NCI-H460 (cell line): ENCODE data around the gene R3HDM1. TPM values are rescaled to one million over a fixed set of nuclear protein-coding genes. Genes with fewer than 3 reads are reported as not detected.
A peak's percentile ranks its signal among the peaks of the same experiment; 100 is the strongest.
"Not testable (repeated sequence)": the region's sequence is repeated elsewhere in the genome, so short reads cannot be mapped to it uniquely, and the experiment has no call there.

Source experiments
- DNase-seq: peaks from one replicate; pipeline ENCODE4 v3.0.0-alpha.2; 2016; ENCODE audit warnings: low read depth; ENCODE audit errors: extremely low read depth
- total RNA-seq: library from RNA; depleted of rRNA; stranded (reverse); fragments of >200 nt; shearing (Covaris generic); gene quantifications from 2 replicates; pipeline ENCODE4 v1.2.3, GENCODE V29; 2014

The R3HDM1 gene
- total RNA-seq, 1 experiment from 2014 or later: 23.6 TPM

- peak; percentile 5 for DNase-seq
These were observed 32.5 kb downstream of the R3HDM1 start for GRCh38 chr2:135563793-135564192.

DNA sequence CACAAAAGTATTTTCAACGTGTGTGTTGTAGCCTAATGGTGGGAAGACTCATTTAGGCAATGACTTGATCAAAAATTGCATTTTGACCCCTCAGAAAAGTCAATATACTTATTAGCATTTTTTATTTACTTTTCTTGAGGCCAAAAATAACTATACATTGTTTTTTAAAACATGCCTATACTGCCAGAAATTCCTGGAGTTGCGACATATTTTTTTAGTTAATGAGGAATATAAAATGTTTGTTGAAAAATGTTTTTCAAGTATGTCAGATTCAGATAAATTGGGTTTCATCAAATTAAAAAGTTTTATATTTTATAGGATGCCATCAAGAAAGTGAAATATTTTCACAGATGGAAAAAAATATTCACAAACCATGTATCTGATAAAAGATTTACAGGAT, 39.6 kb downstream of the R3HDM1 start:
- no peak for DNase-seq

GRCh38 chr2:135573620-135574019, 42.3 kb downstream of the R3HDM1 start:
- DNase-seq: no peak

GRCh38 chr2:135581282-135581681, 50.0 kb downstream of the R3HDM1 start:
- no peak for DNase-seq

- no peak for DNase-seq
These were observed 51.1 kb downstream of the R3HDM1 start for GRCh38 chr2:135582383-135582782.

DNA sequence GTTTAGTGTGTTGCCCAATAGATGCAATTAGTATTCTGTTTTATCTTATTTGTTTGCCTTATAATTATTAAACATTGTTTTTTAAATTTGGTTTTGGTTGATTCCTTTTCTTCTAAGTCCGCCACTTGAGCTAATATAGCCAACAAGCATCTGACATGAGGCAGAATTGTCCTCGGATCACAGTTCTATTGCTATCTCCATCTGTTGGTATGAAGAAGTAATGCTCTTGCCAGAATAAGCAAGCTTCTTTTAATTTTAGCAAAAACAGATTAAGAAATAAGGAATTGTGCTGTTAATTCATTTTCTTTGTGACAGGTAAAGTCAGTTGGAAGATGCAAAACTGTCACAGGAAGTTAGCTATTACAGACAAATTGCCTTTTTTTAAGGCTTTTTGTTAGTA, 54.3 kb downstream of the R3HDM1 start:
- no peak for DNase-seq

- no peak for DNase-seq
These were observed 54.9 kb downstream of the R3HDM1 start for GRCh38 chr2:135586148-135586547.

DNA sequence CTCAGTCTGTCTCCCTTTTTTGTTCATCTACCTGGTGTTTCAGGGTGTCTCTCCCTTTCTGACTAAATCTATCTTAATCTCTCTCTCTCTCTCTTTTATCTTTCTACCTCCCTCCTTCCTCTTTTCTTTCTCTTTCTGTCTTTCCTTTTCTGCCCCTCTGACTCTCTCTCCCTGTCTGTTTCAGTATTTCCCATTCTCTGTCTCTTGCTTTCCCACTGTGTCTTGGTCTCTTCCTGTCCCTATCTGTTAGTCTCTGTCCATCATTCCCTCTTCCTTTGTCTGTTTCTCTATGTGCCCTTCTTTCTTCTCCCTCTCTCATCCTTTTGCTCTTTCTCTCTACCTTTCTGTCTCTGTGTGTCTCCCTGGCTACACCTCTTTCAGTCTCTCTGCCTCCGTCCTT, 56.7 kb downstream of the R3HDM1 start:
- no peak for DNase-seq

- no peak for DNase-seq
These were observed 59.5 kb downstream of the R3HDM1 start for GRCh38 chr2:135590619-135591260.

GRCh38 chr2:135600915-135601314, 69.6 kb downstream of the R3HDM1 start:
- no peak for DNase-seq

DNA sequence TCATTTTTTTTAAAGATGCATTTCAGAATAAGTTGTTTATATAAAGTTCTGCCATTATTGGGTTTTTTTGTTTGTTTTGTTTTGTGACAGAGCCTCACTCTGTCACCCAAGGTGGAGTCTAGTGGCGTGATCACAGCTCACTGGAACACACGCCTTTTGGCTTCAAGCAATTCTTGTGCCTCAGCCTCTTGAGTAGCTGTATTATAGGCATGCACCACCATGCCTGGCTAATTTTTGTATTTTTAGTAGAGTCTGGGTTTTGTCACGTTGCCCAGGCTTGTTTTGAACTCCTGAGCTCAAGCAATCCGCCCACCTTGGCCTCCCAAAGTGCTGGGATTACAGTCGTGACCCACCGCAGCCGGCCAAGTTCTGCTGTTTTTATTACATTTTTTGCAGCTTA, 72.3 kb downstream of the R3HDM1 start:
- no peak for DNase-seq

DNA sequence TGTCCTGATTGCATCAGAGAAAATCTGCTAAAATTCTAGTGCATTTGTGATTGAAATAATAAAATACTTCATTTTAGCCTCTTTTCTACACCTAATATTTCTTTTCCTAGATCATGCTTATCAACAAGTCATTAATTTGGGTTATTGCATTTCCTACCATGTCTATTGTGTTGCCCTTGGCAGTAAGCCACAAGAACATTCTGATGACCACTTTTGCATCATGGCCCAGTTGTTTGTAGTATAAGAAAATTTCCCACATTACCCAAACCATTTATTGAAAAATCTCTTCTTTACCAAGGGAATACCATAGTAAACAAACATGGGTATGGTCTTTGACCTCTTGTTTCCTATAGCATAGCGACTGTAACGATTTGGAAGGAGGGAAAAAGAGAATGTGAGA, 76.3 kb downstream of the R3HDM1 start:
- no peak for DNase-seq

DNA sequence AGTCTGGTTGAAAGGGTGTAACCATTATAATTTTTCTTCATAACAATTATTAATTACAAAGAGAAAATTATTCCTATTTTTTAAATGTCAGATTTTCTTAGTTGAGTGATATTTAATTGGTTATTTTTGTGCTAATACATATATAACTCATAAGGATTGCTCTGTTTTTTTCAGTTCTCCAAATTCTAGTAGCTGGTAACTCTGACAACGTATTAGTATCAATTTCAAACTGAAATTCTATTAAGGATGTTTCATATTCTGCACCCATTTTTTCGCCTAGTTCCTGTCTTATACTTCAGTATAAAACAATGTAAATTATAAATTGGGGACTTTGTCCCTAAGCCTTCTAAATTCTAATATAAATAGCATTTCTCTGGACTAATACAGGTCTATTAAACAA, 81.0 kb downstream of the R3HDM1 start:
- DNase-seq: no peak

DNA sequence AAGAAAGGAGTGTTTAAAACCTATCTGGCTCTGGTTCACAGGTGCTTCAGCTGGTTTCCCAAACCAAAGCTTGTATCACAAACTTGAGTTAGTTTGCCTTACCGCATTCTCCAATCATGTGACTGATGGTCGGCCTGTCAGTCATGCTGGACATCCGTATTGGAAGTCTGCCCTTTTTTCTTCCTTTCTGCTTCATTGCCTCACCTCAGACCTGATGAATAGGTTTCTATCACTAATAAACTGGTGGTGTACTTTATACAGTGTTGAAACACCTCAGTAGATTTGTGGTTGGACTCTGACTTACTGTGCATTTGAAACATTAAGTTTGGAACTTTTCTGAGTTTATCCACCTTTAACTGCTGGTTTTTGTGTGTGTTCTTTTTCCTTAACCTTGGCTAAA, 84.1 kb downstream of the R3HDM1 start:
- no peak for DNase-seq

- no peak for DNase-seq
These were observed 86.3 kb downstream of the R3HDM1 start for GRCh38 chr2:135617501-135618015.

DNA sequence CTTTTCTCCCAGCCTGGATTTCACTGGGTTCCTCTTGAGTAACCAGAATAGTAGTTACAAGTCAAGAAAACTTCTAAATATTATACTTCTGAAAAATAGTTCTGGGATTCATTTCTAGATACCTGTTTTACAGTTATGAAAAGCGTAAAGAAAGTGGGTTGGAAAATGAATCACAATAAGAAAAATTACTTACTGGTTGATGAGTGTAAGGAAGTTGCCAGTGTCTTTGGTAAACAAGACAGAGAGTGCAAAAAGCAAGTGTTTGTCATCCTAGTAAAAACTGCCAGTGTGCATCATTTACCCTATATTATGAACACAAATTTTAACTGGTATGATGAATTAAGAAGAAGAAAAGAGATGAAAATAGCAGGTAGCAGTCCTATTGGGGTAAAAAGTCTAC, 88.9 kb downstream of the R3HDM1 start:
- DNase-seq: no peak

DNA sequence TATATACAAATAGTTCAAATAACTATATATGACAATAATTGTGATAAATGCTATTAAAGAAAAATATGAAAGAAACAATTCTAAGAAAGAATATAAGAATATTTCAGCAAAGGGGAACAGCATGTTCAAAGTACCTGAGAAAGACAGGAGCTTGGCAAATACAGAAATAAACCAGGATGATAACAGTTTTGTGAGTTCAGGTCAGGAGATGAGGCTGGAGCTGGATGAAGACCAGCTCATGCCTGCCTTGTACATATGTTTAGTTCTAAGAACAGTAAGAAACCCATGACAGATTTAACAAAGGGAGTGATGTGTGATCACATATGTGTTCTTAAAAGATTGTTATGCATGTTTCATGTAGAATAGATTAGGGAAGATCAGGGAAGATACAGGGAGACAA, 98.2 kb downstream of the R3HDM1 start:
- no peak for DNase-seq

DNA sequence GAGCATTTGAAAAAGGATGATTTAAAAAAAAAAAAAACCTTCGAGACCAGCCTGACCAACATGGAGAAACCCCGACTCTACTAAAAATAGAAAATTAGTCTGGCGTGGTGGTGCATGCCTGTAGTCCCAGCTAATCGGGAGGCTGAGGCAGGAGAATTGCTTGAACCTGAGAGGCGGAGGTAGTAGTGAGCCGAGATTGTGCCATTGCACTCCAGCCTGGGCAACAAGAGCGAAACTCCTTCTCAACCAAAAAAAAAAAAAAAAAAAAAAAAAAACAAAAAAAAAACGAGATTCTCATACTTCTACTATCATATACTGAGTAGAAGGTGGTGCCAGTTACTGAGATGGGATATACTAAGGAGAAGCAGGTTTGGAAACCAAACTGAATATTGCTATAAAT, 98.8 kb downstream of the R3HDM1 start:
- not testable (repeated sequence) for DNase-seq

- no peak for DNase-seq
These were observed 99.2 kb downstream of the R3HDM1 start for GRCh38 chr2:135630488-135630887.

- DNase-seq: no peak
These were observed 102.3 kb downstream of the R3HDM1 start for GRCh38 chr2:135633582-135633981.

GRCh38 chr2:135635212-135635835, 104.0 kb downstream of the R3HDM1 start:
- DNase-seq: no peak

DNA sequence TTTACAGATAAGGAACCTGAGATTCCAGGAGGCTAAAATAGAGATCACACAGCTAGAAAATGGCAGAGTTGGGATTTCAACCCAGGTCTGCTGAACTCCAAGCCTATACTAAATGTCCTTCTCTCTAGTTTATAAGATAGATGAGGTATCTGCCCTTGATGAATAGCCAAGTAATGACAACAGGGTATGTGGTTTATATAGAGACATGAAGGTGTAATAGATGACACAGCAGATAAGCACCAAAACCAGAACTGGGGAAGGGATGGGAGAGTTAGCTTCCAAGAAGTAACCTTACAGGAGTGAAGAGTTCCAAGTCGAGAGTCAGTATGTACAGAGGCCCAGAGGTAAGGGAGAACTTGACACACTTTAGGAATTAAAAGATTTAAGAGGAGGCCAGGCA, 105.7 kb downstream of the R3HDM1 start:
- no peak for DNase-seq
